NCI-H1694 (cell line): Measurements from ENCODE around the gene KIF26B.
"Not testable (repeated sequence)": the region's sequence is repeated elsewhere in the genome, so short reads cannot be mapped to it uniquely, and the experiment has no call there.

Experiments
- DNase-seq: peaks from one replicate; lab custom pipeline; 2025; lab: John Stamatoyannopoulos, UW

KIF26B gene

DNA sequence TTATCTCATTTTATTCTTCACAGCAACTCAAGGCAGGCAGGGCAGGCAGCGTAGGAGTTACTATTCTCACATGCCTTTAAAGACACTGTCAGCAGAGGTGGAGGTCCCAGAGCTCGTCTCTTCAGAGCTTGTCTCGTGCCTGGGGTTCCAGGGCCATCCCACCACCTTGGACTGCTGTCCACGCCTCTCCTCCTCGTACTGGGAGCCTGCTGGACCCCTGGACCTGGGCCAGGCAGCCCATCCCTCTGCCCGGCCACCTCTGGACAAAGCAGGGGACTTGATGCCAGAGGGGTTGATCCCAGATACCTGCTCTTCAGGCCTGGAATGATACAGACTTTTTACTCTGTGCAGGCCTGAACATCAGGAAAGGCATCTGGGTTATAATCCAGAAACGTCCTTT is 546.8 kb downstream of the KIF26B start:
- no peak for DNase-seq

DNA sequence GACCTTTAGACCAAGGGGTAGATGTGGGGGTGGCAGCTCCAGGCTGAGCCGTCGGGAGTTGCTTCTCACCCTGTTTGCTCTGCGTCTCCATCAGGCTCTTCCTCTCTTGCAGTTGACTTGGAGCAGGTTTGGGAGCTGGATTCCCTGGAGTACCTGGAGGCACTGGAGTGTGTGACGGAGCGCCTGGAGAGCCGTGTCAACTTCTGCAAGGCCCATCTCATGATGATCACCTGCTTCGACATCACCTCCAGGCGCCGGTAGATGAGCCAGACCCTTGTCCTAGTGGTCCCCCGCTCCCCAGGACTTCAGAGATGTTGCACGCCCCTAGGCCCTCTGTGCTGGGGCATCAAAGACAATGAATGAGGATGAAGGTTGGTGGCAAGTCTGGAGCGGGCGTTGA is 547.6 kb downstream of the KIF26B start:
- no peak for DNase-seq

DNA sequence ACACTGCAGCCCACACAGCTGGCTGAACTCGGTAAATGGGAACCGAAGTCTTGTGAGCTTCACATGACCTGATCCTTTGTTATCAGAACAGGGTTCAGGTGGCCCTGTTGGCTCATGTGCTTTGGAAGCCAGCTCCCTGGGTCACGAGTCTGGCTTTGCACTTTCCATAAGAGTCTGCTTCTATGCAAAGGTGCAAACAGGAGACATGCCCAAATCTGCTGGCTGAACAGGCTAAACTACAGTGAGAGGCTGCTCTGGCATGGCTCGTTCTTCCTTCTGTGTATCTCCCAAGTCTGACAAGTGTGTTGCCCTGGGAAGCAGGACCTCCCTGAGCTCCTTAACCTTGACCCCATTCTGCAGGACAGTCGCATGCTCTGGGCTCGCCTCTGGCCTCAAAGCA is 549.6 kb downstream of the KIF26B start:
- DNase-seq, result no peak

DNA sequence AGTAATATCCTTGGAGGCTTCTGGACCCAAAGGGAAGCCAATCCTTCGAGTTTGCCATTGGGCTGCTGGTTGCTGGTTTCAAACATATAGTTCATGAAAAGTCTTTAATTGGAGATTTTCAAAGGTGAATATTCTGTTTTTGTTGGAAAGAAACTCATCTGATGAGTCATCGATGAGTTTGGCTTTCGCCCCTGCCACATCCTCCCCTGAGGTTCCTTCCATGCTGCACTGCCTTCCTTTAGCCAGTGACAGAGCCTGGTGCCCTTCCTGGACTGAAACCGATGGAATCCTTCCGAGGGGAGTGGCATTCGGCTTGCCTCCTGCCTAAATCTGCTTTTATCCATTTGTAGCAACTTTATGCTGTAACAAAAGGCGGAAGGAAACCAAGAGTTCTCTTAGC is 550.0 kb downstream of the KIF26B start:
- no peak for DNase-seq

DNA sequence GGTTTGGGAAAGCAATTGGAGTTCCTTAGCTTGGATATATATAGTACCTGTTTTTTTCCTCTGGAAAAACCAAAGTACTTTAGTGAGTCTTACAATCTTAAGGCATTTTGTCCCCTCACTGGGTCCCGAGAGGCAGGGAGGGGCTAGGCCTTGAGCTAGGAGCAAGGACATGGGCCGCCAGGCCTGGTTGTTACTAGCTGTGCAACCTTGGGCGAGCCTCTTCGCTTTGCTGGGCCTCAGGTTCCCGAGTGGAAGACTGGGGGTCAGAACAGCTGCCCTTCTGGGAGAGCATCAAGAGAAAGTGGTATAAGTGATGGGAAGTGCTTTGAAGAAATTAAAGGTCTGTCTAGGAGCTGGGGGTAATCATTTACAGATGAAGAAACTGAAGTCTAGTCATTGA is 553.2 kb downstream of the KIF26B start:
- no peak for DNase-seq

DNA sequence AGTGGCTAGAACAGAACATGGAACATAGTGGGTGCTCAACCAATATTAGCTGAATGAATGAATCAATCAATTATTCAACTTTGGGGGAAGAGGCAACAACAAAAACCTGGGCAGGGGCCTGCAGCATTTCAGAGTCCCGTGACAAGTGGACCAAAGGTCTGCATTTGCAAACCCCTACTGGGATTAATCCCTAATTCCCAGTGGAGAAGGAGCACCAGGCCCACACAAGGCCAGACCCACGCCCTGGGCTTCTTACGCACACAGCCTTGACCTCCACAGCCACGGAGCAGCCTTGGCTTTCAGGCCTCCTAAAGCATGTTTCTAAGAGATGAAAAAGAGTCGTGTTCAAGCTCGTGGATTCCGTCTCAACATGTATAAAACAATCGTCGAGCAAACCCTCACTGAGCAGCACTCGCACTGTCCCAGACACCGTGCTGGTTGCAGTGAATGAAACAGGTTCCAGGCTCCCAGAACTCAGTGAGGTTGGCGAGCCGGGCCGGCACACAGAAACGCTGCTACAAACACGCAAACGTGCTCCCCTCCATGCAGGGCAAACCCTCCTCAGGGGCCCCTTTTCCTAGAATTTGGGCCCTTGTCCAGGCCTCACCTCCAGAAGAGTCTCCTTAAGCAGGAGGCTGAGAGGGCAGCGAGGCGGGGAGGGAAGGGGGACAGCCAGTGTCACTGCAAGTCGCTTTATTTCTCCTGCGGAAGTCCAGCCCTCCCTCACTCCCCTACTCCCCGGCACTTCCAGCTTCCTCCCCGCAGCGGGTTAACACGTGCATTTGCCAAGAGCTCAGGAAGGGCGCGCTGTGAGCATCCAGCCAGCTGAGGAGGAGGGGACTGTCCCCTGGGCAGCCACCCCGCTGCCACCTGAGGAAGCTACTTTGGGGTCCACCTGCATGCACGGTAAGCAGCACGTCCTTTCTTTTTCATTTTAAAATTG is 556.4 kb downstream of the KIF26B start:
- no peak for DNase-seq

DNA sequence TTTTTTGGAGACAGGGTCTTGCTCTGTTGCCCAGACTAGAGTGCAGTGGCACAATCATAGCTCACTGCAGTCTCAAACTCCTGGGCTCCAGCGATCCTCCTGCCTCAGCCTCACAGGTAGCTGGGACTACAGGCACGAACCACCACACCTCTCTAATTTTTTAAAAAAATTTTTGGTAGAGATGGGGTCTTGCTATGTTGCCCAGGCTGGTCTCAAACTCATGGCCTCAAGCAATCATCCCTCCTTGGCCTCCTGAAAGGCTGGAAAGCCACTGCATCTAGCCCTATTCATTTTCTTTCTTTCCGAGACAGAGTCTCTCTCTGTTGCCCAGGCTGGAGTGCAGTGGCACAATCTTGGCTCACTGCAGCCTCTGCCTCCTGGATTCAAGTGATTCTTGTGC is 559.2 kb downstream of the KIF26B start:
- DNase-seq, result not testable (repeated sequence)

DNA sequence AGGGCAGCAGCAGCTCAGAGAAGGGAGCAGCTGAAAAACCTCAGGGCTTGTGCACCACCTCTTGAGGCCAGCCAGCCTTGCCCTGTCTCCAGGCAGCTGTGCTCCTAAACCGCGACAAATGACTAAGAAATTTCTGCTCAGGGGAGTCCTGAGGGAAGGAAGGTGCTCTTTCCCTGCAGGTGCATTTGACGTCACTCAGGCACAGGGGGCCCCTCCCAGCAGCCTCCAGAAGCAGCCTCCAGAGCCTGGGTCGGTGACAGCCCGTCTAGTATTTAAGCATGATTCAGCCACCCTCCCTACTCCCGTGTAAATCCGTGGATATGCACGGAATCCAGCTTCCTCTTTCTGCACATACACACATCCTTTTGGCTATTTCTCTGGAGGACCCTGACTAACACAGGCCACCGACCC is 560.5 kb downstream of the KIF26B start:
- no peak for DNase-seq

DNA sequence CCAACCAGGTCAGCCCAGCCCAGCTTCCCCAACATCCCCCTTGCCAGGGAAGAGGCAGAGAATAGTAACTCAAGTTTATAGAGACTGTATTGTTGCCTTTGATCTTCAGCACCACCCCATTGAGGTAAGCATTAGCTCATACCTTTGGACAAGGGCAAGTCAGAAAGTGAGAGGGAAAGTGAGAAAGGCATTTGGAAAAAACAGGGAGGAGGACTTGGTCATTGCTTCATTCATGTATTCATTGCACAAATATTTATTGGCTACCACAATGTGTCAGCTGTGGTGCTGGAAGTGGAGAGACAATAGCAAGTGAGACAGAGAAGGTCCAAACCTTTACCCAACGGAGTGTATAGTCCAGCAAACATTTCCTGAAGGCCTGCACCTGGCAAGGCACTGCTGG is 561.2 kb downstream of the KIF26B start:
- DNase-seq, result no peak

DNA sequence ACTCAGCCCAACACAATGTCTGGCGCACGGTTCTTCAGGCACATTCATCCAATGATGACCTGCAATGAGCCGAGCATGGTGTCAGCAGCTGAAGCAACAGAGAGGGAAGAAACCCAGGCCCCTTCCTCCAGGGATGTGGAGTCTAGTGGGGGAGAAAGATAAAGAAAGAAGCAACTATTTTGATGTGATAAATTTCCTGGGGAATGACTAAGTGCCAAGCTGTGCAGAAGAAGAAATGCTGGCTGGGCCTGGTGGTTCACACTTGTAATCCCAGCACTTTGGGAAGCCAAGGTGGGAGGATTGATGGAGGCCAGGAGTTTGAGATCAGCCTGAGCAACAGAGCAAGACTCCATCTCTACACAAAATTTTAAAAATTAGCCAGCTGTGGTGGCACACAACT is 561.8 kb downstream of the KIF26B start:
- DNase-seq, result no peak

DNA sequence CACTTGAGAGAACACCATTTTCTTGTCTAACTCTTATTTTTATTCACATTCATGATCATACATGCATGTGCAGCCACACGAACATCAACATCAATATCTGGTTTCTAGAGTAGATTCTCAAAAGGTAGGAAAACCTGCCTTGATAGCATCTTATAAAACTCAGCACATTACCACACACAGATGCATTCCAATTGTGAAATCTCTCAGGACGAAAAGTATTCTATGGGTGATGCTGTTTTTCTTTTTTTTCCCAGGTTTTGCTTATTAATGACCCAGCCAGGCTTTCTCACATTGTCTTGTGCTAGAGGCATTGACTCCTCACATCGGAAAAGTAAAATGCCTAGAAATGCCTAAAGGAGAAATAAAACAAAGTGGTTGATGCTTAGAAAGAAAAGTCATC is 562.8 kb downstream of the KIF26B start:
- no peak for DNase-seq

DNA sequence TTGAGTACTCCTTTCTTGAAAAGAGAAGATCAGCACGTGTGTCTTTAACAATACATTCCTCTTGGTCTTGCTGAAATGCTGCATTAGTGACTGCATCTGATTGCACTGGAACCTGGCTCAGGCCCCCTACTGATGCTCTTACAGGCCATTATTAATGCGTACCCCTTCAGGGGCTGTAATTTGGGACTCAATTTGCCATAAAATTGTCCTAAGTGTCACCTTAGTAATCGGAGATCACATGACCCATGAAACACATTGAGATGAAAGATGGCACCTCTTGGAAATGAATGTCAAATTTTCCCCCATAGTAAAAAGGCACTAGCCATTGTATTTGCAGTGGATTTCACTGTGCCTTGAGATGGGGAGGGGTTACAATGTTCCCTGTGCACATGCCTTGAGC is 563.3 kb downstream of the KIF26B start:
- DNase-seq, result no peak

DNA sequence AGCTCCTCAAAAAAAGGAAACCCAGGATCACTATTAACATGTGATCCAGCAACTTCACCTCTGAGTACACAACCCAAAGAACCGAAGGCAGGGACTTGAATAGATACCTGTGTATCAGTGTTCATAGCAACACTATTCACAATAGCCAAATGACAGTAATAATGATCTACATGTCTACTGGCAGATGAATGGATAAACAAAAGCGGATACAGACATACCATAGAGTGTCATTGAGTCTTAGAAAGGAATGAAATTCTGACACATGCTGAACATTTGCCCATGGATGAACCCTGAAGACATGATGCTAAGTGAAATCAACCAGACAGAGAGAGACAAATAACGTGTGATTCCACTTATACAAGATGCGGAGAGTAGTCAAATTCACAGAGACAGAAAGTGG is 564.2 kb downstream of the KIF26B start:
- no peak for DNase-seq

DNA sequence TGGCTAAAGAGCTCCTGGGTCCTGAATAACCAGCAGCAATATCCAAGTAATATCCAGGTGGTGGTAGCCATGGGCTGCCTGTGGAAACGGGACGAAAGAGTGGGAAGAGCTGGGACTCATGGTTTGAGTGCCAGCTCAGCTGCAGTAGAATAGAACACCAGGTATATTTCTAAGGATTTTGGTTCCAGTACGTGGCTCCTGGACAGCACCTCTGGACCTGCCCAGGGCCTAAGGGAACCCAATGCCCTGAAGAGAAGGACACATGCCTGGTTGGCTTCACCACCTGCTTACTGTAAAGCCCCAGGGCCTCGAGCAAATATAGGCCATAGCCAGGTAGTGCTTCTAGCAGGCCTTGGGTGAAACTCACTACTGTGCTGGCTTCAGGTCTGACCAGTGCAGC is 566.7 kb downstream of the KIF26B start:
- no peak for DNase-seq

DNA sequence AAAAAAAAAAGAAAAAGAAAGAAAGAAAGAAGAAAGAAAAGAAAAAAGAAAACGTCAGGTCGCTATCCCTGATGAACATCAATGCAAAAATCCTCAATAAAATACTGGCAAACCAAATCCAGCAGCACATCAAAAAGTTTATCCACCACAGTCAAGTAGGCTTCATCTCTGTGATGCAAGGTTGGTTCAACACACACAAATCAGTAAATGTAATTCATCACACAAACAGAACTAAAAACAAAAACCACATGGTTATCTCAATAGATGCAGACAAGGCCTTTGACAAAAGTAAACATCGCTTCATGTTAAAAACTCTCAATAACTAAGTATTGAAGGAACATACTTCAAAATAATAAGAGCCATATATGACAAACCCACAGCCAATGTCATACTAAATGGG is 573.2 kb downstream of the KIF26B start:
- DNase-seq, result not testable (repeated sequence)

DNA sequence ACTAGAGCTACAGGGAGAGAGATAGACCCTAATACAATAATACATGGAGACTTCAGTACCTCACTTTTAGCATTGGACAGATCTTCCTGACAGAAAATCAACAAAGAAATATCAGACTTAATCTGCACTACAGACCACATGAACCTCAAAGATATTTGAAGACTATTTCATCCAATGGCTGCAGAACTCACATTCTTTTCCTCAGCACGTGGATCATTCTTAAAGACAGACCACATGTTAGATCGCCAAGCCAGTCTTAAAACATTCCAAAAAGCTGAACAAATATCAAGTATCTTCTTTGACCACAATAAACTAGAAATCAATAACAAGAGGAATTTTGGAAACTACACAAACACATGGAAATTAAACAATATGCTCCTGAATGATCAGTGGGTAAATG is 576.0 kb downstream of the KIF26B start:
- DNase-seq, result no peak

DNA sequence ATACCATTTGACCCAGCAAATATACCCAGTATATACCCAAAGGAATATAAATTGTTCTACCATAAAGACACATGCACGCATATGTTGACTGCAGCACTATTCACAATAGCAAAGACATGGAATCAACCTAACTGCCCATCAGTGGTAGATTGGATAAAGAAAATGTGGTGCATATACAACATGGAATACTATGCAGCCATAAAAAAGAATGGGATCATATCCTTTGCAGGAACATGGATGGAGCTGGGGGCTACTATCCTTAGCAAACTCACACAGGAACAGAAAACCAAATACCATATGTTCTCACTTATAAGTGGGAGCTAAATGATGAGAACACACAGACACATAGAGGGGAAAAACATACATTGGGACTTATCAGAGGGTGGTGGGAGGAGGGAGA is 585.6 kb downstream of the KIF26B start:
- DNase-seq, result not testable (repeated sequence)

DNA sequence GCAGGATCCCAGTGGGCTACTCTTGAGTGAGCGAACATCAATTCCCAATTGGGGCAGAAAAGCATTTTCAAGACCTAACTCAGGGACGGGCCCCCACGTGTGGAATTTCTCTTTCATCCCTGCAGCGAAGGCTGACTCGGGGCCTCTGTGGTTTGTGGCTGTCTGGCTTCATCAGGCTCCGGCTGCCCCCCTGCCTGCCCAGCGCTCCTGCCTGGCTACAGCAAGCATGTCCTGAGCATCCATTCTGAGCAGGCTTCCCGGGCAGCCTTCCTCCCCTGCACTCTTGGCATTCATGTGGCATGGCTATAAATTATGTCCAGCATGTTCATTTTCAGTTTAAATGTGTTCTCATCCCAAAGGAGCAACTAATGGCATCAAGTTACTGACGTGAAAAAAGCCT is 588.1 kb downstream of the KIF26B start:
- DNase-seq, result no peak

DNA sequence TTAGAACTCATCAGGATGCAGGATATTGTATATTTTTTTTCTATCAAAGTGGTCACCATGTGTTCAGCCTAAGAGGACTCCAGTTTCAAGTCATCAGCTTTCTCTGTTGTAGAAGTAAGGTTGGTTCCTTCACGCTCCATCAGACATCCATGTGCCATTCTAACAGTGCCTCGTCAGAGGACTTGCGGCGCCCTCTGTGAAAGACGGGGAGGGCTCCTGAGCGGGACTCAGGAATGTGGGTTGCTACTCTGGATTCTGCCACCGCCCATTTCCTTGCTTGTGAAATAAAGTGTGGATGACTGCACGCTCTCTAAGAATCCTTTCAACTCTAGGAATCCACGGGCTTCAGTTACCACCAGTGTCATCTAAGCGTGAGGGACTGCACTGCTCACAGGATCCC is 593.5 kb downstream of the KIF26B start:
- no peak for DNase-seq

DNA sequence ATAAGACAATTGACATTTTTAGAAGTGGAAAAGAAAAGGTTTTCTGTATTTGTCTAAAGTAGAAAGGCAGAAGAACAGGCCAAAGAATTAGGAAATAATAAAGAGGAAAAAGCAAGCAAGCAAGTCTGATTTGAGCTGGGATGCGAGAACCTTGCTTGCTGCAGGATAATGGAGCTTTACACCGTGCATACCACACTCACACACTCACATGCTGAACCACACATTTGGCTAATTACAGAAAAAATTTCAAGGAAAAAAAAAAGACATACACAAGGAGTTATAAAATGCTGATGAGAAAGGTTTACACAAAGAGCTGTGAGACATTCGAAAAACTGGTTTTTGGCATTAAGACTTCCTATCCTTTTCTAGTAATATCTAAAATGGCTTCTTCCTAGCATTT is 593.9 kb downstream of the KIF26B start:
- no peak for DNase-seq

DNA sequence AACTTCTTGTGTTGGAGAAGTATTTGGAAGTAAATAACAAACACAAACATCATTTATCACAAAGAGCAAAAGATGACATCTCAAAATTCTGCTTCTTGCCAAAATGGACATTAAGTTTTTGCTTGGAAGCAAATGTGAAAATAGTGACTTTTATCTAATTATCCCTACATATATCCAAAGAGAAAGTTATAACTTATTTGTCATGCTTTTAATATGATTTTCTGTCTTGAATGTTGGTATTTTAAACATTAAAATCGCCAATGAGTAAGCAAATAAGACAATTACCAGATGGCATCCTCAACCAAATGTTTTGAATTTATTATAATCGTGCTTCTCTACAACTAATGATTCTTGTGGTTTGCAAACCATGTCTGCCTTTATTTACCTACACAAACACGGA is 594.3 kb downstream of the KIF26B start:
- DNase-seq, result no peak

DNA sequence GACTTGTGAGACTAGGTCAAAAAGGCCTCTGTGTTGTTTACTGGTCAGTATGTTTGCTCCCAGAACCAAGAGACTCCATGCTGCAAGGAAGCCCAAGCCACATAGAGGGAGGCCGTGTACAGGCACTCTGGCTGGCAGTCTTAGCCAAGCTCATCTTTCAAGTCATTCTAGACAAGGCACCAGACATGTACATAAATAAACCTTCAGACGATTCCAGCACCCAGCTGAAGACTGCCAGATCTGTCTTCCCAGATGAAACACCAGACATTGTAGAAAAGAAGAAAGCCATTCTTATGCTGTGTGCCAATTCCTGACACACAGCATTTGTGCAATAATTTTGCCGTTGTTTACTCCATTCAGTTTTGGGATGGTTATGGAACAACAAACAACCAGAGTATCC is 595.5 kb downstream of the KIF26B start:
- no peak for DNase-seq

DNA sequence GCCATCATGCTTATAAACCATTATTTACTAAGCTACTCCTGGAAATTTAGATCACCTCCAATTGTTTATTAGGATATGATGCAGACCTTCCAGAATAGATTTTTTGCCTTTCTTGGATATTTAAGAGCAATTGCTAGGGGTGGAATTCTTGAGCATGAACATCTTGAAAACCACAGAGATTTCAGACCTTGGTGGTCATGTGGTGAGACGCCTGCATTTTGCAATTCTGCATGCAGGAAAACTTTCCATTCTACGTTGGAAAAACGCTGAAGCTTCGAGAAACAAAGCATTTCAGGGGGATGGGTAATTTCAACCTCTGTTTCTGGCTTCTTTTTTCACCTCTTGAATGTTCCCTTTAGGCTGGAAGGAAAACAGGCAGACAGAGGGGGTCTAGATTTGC is 596.3 kb downstream of the KIF26B start:
- DNase-seq, result no peak
